ENCODE measurements around the gene RHBDL1. TPM values are rescaled to one million over a fixed set of nuclear protein-coding genes. Genes with fewer than 3 reads are reported as not detected.

The RHBDL1 gene
- total and polyA plus RNA-seq, 9 of the 15 experiments (the other 6 are each of a cell fraction or from before 2014, with no cell fraction given), result 0.03 to 5.6 (median 1.3) TPM; not detected in 1

- TF ChIP-seq ATF1 (CRISPR knock-in tag; IDR thresholded peaks at IDR 0.05) (no peak), ATF1 (tag; IDR thresholded peaks at IDR 0.05) (peak; percentile 64), ZNF764 (CRISPR knock-in tag; IDR thresholded peaks at IDR 0.05; ENCODE audit: low read depth) (no peak), ZNF146 (CRISPR knock-in tag; IDR thresholded peaks at IDR 0.05; ENCODE audit: unreplicated experiment) (no peak), HDAC6 (IDR thresholded peaks at IDR 0.05; ENCODE audit: low read depth, low read length) (no peak), BRF2 (IDR thresholded peaks at IDR 0.05; ENCODE audit: borderline replicate concordance, insufficient read depth, insufficient read length) (no peak), ETS2 (tag; IDR thresholded peaks at IDR 0.05; ENCODE audit: borderline replicate concordance, poor library complexity, severe bottlenecking) (no peak), XRCC4 (IDR thresholded peaks at IDR 0.05; ENCODE audit: extremely low read depth, insufficient read depth, insufficient read length) (no peak), ZNF511 (CRISPR knock-in tag; IDR thresholded peaks at IDR 0.05) (0 out of 2 replicates have a peak, but pooled peaks have one; percentile 19), EGR1 (conservative IDR thresholded peaks at IDR 0.05) (peak; percentile 80), SIX5 (IDR thresholded peaks at IDR 0.05; ENCODE audit: borderline replicate concordance in 1 of 2, insufficient read depth in 1 of 2, low read depth in 1 of 2, low read length in 2 of 2) (no peak), LCOR (CRISPR knock-in tag; IDR thresholded peaks at IDR 0.05) (no peak), STAT6 (CRISPR knock-in tag; IDR thresholded peaks at IDR 0.05) (no peak), SMARCA4 (IDR thresholded peaks at IDR 0.05) (no peak), SPI1 (IDR thresholded peaks at IDR 0.05; ENCODE audit: borderline replicate concordance, low read depth, low read length) (peak; percentile 32), NCOA2 (IDR thresholded peaks at IDR 0.05; ENCODE audit: partially characterized antibody in 2 of 2) (no peak), ZZZ3 (IDR thresholded peaks at IDR 0.05) (no peak), SNRNP70 (optimal IDR thresholded peaks at IDR 0.05; ENCODE audit: low read depth, low read length) (no peak), ZBED1 (IDR thresholded peaks at IDR 0.05) (no peak), THAP12 (CRISPR knock-in tag; IDR thresholded peaks at IDR 0.05) (peak; percentile 65), PHF20 (IDR thresholded peaks at IDR 0.05; ENCODE audit: partially characterized antibody) (peak; percentile 17), CAMTA2 (CRISPR knock-in tag; conservative IDR thresholded peaks at IDR 0.05) (no peak)
Measured at GRCh38 chr16:674968-675883, at the start of gene RHBDL1 (continued).

All from K562 (cell line).